GM12878 (cell line): ENCODE measurements around the gene NCF2. TPM values are rescaled to one million over a fixed set of nuclear protein-coding genes. Genes with fewer than 3 reads are reported as not detected.
A peak's percentile ranks its signal among the peaks of the same experiment; 100 is the strongest.

Experiments
- BCL11A ChIP-seq: IDR thresholded peaks from 2 replicates; pipeline ENCODE4 v1.6.1; 2011; ENCODE audit warnings: low read depth, low read length
- BMI1 ChIP-seq: fragments of 450-650 bp; IDR thresholded peaks from 2 replicates; pipeline ENCODE4 v1.6.1; 2016; ENCODE audit warnings: mild to moderate bottlenecking, moderate library complexity, borderline replicate concordance
- CEBPZ ChIP-seq: fragments of 150-350 bp; IDR thresholded peaks from 2 replicates; pipeline ENCODE4 v1.6.1; 2016; ENCODE audit warnings: low read depth, low read length
- EED ChIP-seq: sonication (generic); IDR thresholded peaks from 2 replicates; pipeline ENCODE4 v1.6.1; 2016; ENCODE audit warnings: antibody characterized with exemption, low read depth
- EZH2 ChIP-seq: IDR thresholded peaks from 2 replicates; pipeline ENCODE4 v1.6.1; 2012; ENCODE audit warnings: low read depth, mild to moderate bottlenecking, control low read depth, inconsistent platforms, low read length, borderline replicate concordance; ENCODE audit not compliant: control insufficient read depth
- HCFC1 ChIP-seq: fragments of 150-350 bp; IDR thresholded peaks from 2 replicates; pipeline ENCODE4 v1.6.1; 2014; ENCODE audit warnings: low read length
- HDAC6 ChIP-seq: fragments of 200-600 bp; sonication (generic); IDR thresholded peaks from one replicate; pipeline ENCODE4 v1.8.0; 2017; ENCODE audit warnings: antibody characterized with exemption; ENCODE audit not compliant: unreplicated experiment
- NFIC ChIP-seq: IDR thresholded peaks from 2 replicates; pipeline ENCODE4 v1.6.1; 2012; ENCODE audit warnings: low read depth, mild to moderate bottlenecking, inconsistent platforms, low read length, moderate library complexity
- NFXL1 ChIP-seq: fragments of 450-650 bp; IDR thresholded peaks from 2 replicates; pipeline ENCODE4 v1.6.1; 2017; ENCODE audit warnings: antibody characterized with exemption, mild to moderate bottlenecking, borderline replicate concordance
- RB1 ChIP-seq: fragments of 450-650 bp; formaldehyde crosslinking; IDR thresholded peaks from 2 replicates; pipeline ENCODE4 v1.6.1; 2017; ENCODE audit warnings: mild to moderate bottlenecking, borderline replicate concordance
- SPI1 ChIP-seq: IDR thresholded peaks from 2 replicates; pipeline ENCODE4 v1.6.1; 2011; ENCODE audit warnings: low read depth, mild to moderate bottlenecking, low read length, moderate library complexity, borderline replicate concordance; ENCODE audit not compliant: insufficient read depth
- SUZ12 ChIP-seq: fragments of 200-600 bp; sonication (generic); IDR thresholded peaks from one replicate; pipeline ENCODE4 v1.6.1; 2018; ENCODE audit warnings: antibody characterized with exemption, mild to moderate bottlenecking; ENCODE audit not compliant: unreplicated experiment
- WRNIP1 ChIP-seq: IDR thresholded peaks from 2 replicates; pipeline ENCODE4 v1.6.1; 2011; ENCODE audit warnings: low read depth, low read length, improper control_type of control experiment, borderline replicate concordance
- ZNF217 ChIP-seq: fragments of 450-650 bp; IDR thresholded peaks from 2 replicates; pipeline ENCODE4 v1.6.1; 2017; ENCODE audit warnings: antibody characterized with exemption, mild to moderate bottlenecking
- ZNF384 ChIP-seq: IDR thresholded peaks from 2 replicates; pipeline ENCODE4 v1.6.1; 2012; ENCODE audit warnings: low read depth, mild to moderate bottlenecking, low read length, improper control_type of control experiment, borderline replicate concordance
- ZZZ3 ChIP-seq: IDR thresholded peaks from 2 replicates; pipeline ENCODE4 v1.6.1; 2011; ENCODE audit warnings: low read depth; ENCODE audit not compliant: control insufficient read depth, insufficient read length
- polyA plus RNA-seq, 11 experiments: library from polyadenylated mRNA; depleted of rRNA in 4 of 11; unstranded in 6 of 11; stranded (reverse) in 5 of 11; fragments of >200 nt; fragmentation: Nextera tagmentation in 4 of 11; fragmentation: Illumina TruSeq in 1 of 11; extraction: Ambion mirVana in 4 of 11; extraction: Trizol in 1 of 11; gene quantifications; 1 replicate in 1 of 11; 2 replicates in 10 of 11; pipeline versions ENCODE4 v1.2.1 to v1.2.3, GENCODE V29; 2011 to 2016; ENCODE audit warnings: inconsistent platforms in 2 of 11, missing spikeins in 2 of 11, low read depth in 1 of 11
- total RNA-seq, 4 experiments: library from RNA; depleted of rRNA in 3 of 4; stranded (reverse); fragments of >200 nt in 3 of 4; fragmentation: Illumina TruSeq in 1 of 4; extraction: Trizol in 1 of 4; gene quantifications; 2 replicates each; pipeline versions ENCODE4 v1.2.1 to v1.2.3, GENCODE V29; 2013 to 2021
- TF ChIP-seq, protein P1 (sequence below): fragments of 450-650 bp; IDR thresholded peaks from 2 replicates; pipeline ENCODE4 v1.6.1; 2018; ENCODE audit warnings: mild to moderate bottlenecking, low read depth, moderate library complexity; ENCODE audit not compliant: partially characterized antibody
- TF ChIP-seq, protein P2 (sequence below): fragments of 450-650 bp; IDR thresholded peaks from 2 replicates; pipeline ENCODE4 v1.6.1; 2016; ENCODE audit warnings: mild to moderate bottlenecking
- TF ChIP-seq, protein P3 (sequence below): fragments of 450-650 bp; IDR thresholded peaks from 2 replicates; pipeline ENCODE4 v1.6.1; 2016; ENCODE audit warnings: mild to moderate bottlenecking

Gene NCF2
- total and polyA plus RNA-seq, 10 of the 15 experiments (the other 5 are each of a cell fraction or from before 2014, with no cell fraction given): 31.4 to 256 (median 77.1) TPM

GRCh38 chr1:183590244-183591191 is at the start of gene NCF2 (continued):
- TF ChIP-seq CEBPZ (no peak), EZH2 (no peak), NFIC (peak; percentile 96), SUZ12 (no peak), ZNF384 (no peak), NFXL1 (no peak), SPI1 (peak; percentile 99), WRNIP1 (no peak; the same call in 1 of the 2 replicates), ZZZ3 (no peak), RB1 (peak; percentile 53; the same call in 1 of the 2 replicates), HDAC6 (no peak), BMI1 (peak; percentile 35; the same call in 1 of the 2 replicates), HCFC1 (0 out of 2 replicates have a peak, but pooled peaks have one; percentile 15), ZNF217 (peak; percentile 83), EED (peak; percentile 99), BCL11A (peak; percentile 97)
- TF ChIP-seq, protein P1, sequence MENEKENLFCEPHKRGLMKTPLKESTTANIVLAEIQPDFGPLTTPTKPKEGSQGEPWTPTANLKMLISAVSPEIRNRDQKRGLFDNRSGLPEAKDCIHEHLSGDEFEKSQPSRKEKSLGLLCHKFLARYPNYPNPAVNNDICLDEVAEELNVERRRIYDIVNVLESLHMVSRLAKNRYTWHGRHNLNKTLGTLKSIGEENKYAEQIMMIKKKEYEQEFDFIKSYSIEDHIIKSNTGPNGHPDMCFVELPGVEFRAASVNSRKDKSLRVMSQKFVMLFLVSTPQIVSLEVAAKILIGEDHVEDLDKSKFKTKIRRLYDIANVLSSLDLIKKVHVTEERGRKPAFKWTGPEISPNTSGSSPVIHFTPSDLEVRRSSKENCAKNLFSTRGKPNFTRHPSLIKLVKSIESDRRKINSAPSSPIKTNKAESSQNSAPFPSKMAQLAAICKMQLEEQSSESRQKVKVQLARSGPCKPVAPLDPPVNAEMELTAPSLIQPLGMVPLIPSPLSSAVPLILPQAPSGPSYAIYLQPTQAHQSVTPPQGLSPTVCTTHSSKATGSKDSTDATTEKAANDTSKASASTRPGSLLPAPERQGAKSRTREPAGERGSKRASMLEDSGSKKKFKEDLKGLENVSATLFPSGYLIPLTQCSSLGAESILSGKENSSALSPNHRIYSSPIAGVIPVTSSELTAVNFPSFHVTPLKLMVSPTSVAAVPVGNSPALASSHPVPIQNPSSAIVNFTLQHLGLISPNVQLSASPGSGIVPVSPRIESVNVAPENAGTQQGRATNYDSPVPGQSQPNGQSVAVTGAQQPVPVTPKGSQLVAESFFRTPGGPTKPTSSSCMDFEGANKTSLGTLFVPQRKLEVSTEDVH: no peak
- TF ChIP-seq, protein P2, sequence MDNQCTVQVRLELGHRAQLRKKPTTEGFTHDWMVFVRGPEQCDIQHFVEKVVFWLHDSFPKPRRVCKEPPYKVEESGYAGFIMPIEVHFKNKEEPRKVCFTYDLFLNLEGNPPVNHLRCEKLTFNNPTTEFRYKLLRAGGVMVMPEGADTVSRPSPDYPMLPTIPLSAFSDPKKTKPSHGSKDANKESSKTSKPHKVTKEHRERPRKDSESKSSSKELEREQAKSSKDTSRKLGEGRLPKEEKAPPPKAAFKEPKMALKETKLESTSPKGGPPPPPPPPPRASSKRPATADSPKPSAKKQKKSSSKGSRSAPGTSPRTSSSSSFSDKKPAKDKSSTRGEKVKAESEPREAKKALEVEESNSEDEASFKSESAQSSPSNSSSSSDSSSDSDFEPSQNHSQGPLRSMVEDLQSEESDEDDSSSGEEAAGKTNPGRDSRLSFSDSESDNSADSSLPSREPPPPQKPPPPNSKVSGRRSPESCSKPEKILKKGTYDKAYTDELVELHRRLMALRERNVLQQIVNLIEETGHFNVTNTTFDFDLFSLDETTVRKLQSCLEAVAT: peak; percentile 91
- TF ChIP-seq, protein P3, sequence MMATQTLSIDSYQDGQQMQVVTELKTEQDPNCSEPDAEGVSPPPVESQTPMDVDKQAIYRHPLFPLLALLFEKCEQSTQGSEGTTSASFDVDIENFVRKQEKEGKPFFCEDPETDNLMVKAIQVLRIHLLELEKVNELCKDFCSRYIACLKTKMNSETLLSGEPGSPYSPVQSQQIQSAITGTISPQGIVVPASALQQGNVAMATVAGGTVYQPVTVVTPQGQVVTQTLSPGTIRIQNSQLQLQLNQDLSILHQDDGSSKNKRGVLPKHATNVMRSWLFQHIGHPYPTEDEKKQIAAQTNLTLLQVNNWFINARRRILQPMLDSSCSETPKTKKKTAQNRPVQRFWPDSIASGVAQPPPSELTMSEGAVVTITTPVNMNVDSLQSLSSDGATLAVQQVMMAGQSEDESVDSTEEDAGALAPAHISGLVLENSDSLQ: peak; percentile 85
